Germinal center (tissue), 1 donor: ENCODE data around the gene TBCB.
"Not testable (repeated sequence)": the region's sequence is repeated elsewhere in the genome, so short reads cannot be mapped to it uniquely, and the experiment has no call there.

Source experiments
- DNase-seq: peaks from one replicate; pipeline ENCODE4 v3.0.0; 2012; ENCODE audit warnings: mixed read lengths, low spot score

Gene TBCB

DNA sequence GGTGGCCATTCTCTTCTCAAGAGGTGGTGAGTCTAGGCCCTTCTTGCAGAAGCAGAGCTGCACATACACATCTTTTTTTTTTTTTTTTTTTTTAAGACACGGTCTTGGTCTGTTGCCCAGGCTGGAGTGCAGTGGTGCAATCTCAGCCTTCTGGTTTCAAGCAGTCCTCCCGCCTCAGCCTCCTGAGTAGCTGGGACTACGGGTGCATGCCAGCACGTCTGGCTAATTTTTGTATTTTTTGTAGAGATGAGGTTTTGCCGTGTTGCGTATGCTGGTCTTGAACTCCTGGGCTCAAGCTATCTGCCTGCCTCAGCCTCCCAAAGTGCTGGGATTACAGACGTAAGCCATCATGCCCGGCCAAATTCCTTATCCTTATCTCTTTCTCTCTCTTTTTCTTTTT is 58.6 kb downstream of the TBCB start:
- not testable (repeated sequence) for DNase-seq
